Measurements from ENCODE around the gene CLCF1. TPM values are rescaled to one million over a fixed set of nuclear protein-coding genes. Genes with fewer than 3 reads are reported as not detected.

CLCF1 gene
- total RNA-seq, 1 donor from 2014 or later = 33.1 TPM

- H3K4me3 ChIP-seq (ENCODE audit: low read depth, low read length) = no peak overlapping the region
- DNase-seq (ENCODE audit: low read depth) = no peak
- no peaks in the 10 kb centered on the region for H3K27me3 ChIP-seq (ENCODE audit: control insufficient read depth, insufficient read depth, low read length)
- H3K36me3 ChIP-seq (ENCODE audit: control insufficient read depth, insufficient read depth, low read length) = peaks cover 2% of the 10 kb centered on the region
- no peak for TF ChIP-seq CTCF (IDR thresholded peaks at IDR 0.05; ENCODE audit: insufficient read depth, low read length, poor library complexity, severe bottlenecking)
These were observed 6.2 kb downstream of the CLCF1 start for GRCh38 chr11:67366961-67367760.

- no peaks in the 10 kb centered on the region for H3K27me3 ChIP-seq (ENCODE audit: control insufficient read depth, insufficient read depth, low read length)
- TF ChIP-seq CTCF (IDR thresholded peaks at IDR 0.05; ENCODE audit: insufficient read depth, low read length, poor library complexity, severe bottlenecking) = no peak
- H3K4me3 ChIP-seq (ENCODE audit: low read depth, low read length) = no peak overlapping the region
These were observed 6.9 kb downstream of the CLCF1 start for GRCh38 chr11:67366546-67366945.

GRCh38 chr11:67365736-67366444, 7.5 kb downstream of the CLCF1 start:
- no peak for TF ChIP-seq CTCF (IDR thresholded peaks at IDR 0.05; ENCODE audit: insufficient read depth, low read length, poor library complexity, severe bottlenecking)
- no peak overlapping the region for H3K4me3 ChIP-seq (ENCODE audit: low read depth, low read length)

More at GRCh38 chr11:67366546-67366945, 6.9 kb downstream of the CLCF1 start:
- peaks cover 2% of the 10 kb centered on the region for H3K36me3 ChIP-seq (ENCODE audit: control insufficient read depth, insufficient read depth, low read length)
- no peak for DNase-seq (ENCODE audit: low read depth)

GRCh38 chr11:67364783-67365722, 8.3 kb downstream of the CLCF1 start:
- no peak for TF ChIP-seq CTCF (IDR thresholded peaks at IDR 0.05; ENCODE audit: insufficient read depth, low read length, poor library complexity, severe bottlenecking)
- H3K4me3 ChIP-seq (ENCODE audit: low read depth, low read length) = no peak overlapping the region
- H3K27me3 ChIP-seq (ENCODE audit: control insufficient read depth, insufficient read depth, low read length) = no peaks in the 10 kb centered on the region
- H3K36me3 ChIP-seq (ENCODE audit: control insufficient read depth, insufficient read depth, low read length) = peaks cover 2% of the 10 kb centered on the region
- DNase-seq (ENCODE audit: low read depth) = no peak

More at GRCh38 chr11:67365736-67366444, 7.5 kb downstream of the CLCF1 start:
- DNase-seq (ENCODE audit: low read depth) = no peak
- H3K36me3 ChIP-seq (ENCODE audit: control insufficient read depth, insufficient read depth, low read length) = peaks cover 2% of the 10 kb centered on the region
- H3K27me3 ChIP-seq (ENCODE audit: control insufficient read depth, insufficient read depth, low read length) = no peaks in the 10 kb centered on the region

GRCh38 chr11:67364169-67364568, 9.2 kb downstream of the CLCF1 start:
- H3K4me3 ChIP-seq (ENCODE audit: low read depth, low read length) = no peak overlapping the region
- DNase-seq (ENCODE audit: low read depth) = no peak
- no peak for TF ChIP-seq CTCF (IDR thresholded peaks at IDR 0.05; ENCODE audit: insufficient read depth, low read length, poor library complexity, severe bottlenecking)
- peaks cover 2% of the 10 kb centered on the region for H3K36me3 ChIP-seq (ENCODE audit: control insufficient read depth, insufficient read depth, low read length)
- H3K27me3 ChIP-seq (ENCODE audit: control insufficient read depth, insufficient read depth, low read length) = no peaks in the 10 kb centered on the region
